Activated CD4-positive, CD25-positive, alpha-beta regulatory T cell treated with anti-CD3 and anti-CD28 coated beads, Interleukin-2, amount 50 U/mL, for 24 hours (primary cell): Measurements from ENCODE around the gene NBPF20.
A peak's percentile ranks its signal among the peaks of the same experiment; 100 is the strongest.
"Not testable (repeated sequence)": the region's sequence is repeated elsewhere in the genome, so short reads cannot be mapped to it uniquely, and the experiment has no call there.

Source experiments
- ATAC-seq, 2 donors: fragments of 150-1000 bp; cut with Tn5 transposase; one replicate each; pipeline ENCODE4 v1.10.0; 2021; ENCODE audit warnings: mild to moderate bottlenecking in 1 of 2, moderate library complexity in 1 of 2

The NBPF20 gene

GRCh38 chr1:145425436-145426029 lies at the start of gene NBPF20:
Gene NBPF20 (minus strand): TSS chr1:145425603. CDS start chr1:145405272, 20,331 bp downstream.
- ATAC-seq, result peak; percentile 96 to 97

DNA sequence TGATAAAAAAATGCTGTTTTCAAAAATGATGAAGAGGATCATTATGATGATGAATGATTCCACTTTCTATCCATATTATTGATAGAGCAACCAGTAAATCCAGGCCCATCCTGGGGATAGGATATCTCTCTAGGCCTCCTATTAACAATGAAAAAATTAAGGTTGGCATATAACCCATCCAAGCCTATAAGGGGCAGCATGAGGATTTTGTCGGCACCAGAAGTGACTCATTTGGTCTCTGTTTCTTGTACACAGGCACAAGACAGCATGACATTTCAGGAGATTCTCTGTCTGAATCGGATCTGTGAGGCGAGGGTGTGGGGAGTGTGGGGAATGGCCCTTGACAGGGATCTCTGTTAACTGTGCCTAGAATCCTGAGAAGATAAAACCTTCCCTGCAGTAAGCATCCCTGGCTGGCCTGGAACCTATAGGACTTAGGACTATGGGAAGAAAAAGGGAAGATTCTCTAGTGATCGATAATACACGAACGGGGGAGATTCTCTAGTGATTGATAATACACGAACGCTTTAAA lies 49.5 kb upstream of the NBPF20 start:
- ATAC-seq, result not testable (repeated sequence)

GRCh38 chr1:145472731-145473130 lies 47.3 kb upstream of the NBPF20 start:
- not testable (repeated sequence) for ATAC-seq

DNA sequence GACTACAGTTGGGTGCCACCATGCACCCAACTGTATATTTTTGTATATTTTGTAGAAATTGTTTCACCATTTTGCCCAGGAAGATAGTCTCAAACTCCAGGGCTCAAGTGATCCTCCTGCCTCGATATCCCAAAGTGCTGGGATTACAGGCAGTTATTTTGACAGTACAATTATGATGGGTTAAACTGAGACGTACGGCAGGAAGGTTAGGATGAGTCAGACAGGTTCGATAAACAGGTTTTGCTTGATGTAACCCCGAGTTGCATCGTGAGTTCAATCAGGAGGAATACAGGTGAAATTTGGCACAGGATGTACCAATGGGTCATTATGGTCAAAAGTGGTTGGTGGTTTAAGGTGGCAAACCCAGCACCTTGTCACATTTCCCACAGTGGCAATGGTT lies 46.0 kb upstream of the NBPF20 start:
- ATAC-seq, result not testable (repeated sequence)

- peak; percentile 87 to 93 for ATAC-seq
Measured at GRCh38 chr1:145465405-145466144, 40.2 kb upstream of the NBPF20 start.

DNA sequence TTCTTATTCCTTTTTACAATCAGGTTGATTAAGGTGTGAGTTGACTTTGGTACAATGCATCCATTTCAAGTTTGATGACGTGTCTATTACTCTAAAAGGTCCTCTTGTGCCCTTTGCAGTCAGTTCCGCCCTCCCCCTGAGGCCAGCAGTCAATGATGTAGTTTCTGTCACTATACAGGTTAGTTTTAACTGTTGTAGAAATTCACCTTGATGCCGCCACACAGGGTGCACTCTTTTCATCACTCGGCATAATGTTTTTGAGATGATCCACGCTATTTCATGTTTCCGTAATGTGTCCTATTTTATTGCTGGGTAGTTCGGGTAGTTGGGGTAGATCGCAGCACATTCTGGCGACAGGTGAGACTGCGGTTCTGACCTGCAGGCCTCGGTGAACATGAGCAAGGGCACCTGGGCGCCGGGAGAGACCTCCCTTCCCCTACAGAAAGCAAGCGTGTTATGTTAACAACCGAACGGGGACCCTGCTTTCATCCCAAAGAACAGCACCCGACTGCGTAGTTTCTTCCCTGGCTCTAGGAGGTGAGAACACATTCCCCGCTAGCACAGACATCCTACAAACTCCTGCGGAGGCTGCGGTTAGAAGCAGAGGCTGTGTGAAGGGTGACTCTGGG lies 39.4 kb upstream of the NBPF20 start:
- ATAC-seq, result peak in 1 of 2 donors; percentile 24

DNA sequence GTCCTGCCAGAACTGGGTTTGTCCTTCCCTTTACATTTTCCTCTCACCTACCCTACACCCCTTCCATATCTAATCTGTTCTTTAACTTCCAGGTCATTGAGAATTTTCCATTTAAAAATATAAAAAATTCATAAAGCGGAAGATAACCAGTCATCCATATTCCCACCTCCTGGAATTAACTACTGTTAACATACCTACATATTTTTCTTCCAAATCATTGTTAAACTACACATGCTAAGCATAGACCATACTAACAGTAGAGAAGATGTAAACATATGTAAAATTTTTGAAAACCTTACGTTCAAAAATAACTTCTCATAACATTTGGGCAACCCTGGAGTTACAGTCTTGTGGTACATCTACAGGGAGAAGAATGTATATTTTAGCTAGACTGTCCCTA lies 38.6 kb upstream of the NBPF20 start:
- ATAC-seq, result not testable (repeated sequence)

DNA sequence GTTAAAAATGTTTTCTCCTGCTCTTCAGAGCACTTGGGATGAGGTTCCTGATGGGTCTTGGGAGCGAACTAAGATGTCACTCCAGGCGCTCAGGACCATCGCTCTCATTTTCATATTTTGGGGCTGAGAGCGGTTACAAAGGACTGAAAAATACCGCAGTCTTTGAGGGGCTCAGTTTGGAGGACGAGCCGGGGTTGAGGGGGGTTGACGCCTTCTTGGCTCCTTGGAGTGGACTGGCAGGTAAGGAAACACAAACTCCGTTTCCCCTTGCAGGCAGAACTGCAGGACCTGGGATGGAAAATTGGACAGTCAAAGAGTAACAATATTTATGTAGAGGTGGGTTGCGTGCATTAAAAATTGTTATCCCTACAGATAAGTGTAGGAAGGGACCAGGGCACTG lies 35.3 kb upstream of the NBPF20 start:
- ATAC-seq, result not testable (repeated sequence)

DNA sequence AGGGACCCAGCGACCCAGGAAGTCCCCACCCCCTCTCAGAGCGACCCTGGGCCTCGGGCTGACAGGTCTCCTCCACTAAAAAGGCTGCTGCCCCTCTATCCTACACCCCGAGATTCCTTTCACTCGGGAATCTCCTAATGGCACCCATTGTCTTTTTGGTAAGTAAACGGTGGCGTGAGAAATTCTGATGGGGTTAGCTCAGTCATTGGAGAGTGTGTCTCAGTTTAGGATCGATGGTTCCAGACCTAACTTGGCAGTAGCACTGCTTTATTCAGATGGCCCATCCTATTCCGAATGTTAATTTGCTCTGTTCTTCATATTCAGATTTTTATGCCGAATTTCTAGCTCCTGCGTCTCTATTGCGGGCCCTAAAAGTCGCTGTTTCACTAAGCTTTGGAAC lies 34.6 kb upstream of the NBPF20 start:
- ATAC-seq, result not testable (repeated sequence)

- peak in 1 of 2 donors; percentile 56 for ATAC-seq
Measured at GRCh38 chr1:145459591-145459990, 34.2 kb upstream of the NBPF20 start.

DNA sequence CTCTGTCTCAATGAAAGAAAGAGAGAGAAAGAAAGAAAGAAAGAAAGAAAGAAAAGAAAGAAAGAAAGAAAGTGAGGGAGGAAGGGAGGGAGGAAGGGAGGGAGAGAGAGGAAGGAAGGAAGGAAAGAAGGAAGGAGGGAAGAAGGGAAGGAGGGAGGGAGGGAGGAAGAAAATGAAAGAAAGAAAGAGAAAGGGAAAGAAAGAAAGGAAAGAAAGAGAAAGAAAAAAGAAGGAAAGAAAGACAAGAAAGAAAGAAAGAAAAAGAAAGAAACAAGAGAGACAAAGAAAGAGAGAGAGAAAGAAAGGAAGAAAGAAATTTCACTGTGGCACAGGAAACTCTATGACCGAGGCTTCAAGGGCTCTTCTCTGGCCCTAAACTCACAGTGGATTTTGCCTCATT lies 33.7 kb upstream of the NBPF20 start:
- not testable (repeated sequence) for ATAC-seq

DNA sequence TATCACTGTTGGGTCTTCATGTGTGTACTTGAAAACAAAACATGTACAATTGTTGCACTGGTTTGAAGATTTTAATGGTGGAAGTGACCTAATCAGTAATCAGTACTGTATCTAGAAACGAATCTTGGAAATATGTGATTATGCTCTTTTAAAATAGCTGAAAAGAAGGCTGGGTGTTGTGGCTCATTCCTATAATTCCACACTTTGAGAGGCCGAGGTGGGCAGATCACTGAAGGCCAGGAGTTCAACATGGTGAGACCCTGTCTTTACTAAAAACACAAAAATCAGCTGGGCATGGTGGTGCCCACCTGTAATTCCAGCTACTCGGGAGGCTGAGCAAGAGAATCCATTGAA lies 29.4 kb upstream of the NBPF20 start:
- not testable (repeated sequence) for ATAC-seq

GRCh38 chr1:145453873-145454823 lies 28.7 kb upstream of the NBPF20 start:
- not testable (repeated sequence) for ATAC-seq

GRCh38 chr1:145452506-145452905 lies 27.1 kb upstream of the NBPF20 start:
- ATAC-seq, result not testable (repeated sequence)

GRCh38 chr1:145451914-145452313 lies 26.5 kb upstream of the NBPF20 start:
- not testable (repeated sequence) for ATAC-seq

DNA sequence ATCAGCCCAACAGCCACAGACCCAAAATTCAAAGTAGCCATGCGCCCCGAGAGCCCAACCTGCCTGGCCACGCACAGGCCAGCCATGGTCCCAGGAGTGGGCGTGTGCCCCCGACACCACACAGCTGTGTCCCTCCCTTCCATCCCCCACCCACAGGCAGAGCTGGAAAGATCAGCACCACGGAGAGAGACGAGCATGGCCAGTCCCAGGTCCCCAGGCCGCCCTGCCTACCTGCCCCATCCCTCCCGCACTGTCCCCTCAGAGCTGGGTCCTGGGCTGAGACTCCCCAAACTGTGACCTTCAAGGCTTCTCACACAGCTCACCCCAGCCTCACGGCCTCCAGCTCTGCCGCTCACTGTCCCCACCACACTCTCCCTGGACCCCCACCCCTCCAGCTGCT lies 19.8 kb upstream of the NBPF20 start:
- ATAC-seq, result not testable (repeated sequence)

DNA sequence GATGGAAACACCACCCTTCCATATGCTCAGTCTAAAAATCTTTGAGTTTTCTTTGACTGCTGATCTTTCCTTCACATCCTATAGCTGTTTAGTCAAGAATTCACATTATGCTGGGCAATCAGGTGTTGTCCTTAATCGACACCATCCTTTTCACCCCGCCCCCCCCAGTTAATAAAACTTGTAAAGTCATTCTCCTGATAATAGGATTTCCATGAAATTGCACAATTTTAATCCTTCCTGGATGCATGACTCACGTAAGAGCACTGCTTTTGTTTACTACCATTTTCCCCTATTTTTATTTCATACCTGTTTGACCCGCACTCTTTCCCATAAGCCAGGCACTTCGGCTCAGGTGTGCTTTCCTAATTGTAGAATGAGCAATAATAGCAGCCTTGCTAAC lies 16.9 kb upstream of the NBPF20 start:
- not testable (repeated sequence) for ATAC-seq

- peak in 1 of 2 donors; percentile 27 for ATAC-seq
Measured at GRCh38 chr1:145431363-145432256, 6.2 kb upstream of the NBPF20 start.

- not testable (repeated sequence) for ATAC-seq
Measured at GRCh38 chr1:145430830-145431229, 5.4 kb upstream of the NBPF20 start.

GRCh38 chr1:145429329-145429728 lies 3.9 kb upstream of the NBPF20 start:
- ATAC-seq, result not testable (repeated sequence)
